Measurements from ENCODE around the gene OR52E6.

The OR52E6 gene

GRCh38 chr11:5807580-5807979 lies 34.1 kb downstream of the OR52E6 start:
- no peaks in the 10 kb centered on the region for H3K27me3 ChIP-seq (ENCODE audit: insufficient read depth, low read length)
- no peak overlapping the region for H2BK120ac ChIP-seq (ENCODE audit: insufficient read depth, low read length, poor library complexity)
- no peak overlapping the region for H3K9ac ChIP-seq (ENCODE audit: low read length)
- H3K18ac ChIP-seq (ENCODE audit: low read length) = no peak overlapping the region
- H2AFZ ChIP-seq (ENCODE audit: insufficient read depth, low read length, poor library complexity) = no peak overlapping the region
- no peak overlapping the region for H2BK12ac ChIP-seq (ENCODE audit: low read length)
- H3K4me2 ChIP-seq (ENCODE audit: low read length) = no peak overlapping the region
- no peak overlapping the region for H3K23ac ChIP-seq (ENCODE audit: low read length)
- no peak for DNase-seq
- H4K12ac ChIP-seq (ENCODE audit: low read depth, low read length) = no peak overlapping the region
- H3K14ac ChIP-seq (ENCODE audit: low read length) = no peak overlapping the region
- H3K4ac ChIP-seq (ENCODE audit: low read depth, low read length) = no peak overlapping the region
- H3K36me3 ChIP-seq (ENCODE audit: control insufficient read depth in 1 of 2, insufficient read depth in 2 of 2, low read length in 2 of 2) = no peaks in the 10 kb centered on the region
- WGBS (ENCODE audit: extremely low coverage, insufficient coverage, insufficient read length) = no CpG with 5 or more reads among the region's 10 CpGs
- H3K27ac ChIP-seq (ENCODE audit: low read depth, low read length) = no peak overlapping the region
- no peak overlapping the region for H4K8ac ChIP-seq (ENCODE audit: low read depth, low read length)
- no peaks in the 10 kb centered on the region for H3K79me1 ChIP-seq (ENCODE audit: low read length)
- H2BK5ac ChIP-seq (ENCODE audit: low read depth, low read length, poor library complexity) = no peak overlapping the region
- peaks cover 0 to 2% of the 10 kb centered on the region in 2 experiments for H3K4me1 ChIP-seq (ENCODE audit: control insufficient read depth in 1 of 2, insufficient read depth in 2 of 2, low read length in 2 of 2)
- no peak overlapping the region for H2AK5ac ChIP-seq (ENCODE audit: low read length)
- H3K79me2 ChIP-seq (ENCODE audit: control insufficient read depth, insufficient read depth, low read length, poor library complexity) = no peaks in the 10 kb centered on the region
- H3K4me3 ChIP-seq (ENCODE audit: low read depth, low read length) = no peak overlapping the region
- peaks cover 2% of the 10 kb centered on the region for H3K9me3 ChIP-seq (ENCODE audit: insufficient read depth, low read depth, low read length)
- H4K91ac ChIP-seq (ENCODE audit: low read depth, low read length) = no peak overlapping the region

- no peaks in the 10 kb centered on the region for H3K27me3 ChIP-seq (ENCODE audit: insufficient read depth, low read length)
- no peak overlapping the region for H4K91ac ChIP-seq (ENCODE audit: low read depth, low read length)
- no peak overlapping the region for H2AFZ ChIP-seq (ENCODE audit: insufficient read depth, low read length, poor library complexity)
- no peak overlapping the region for H4K8ac ChIP-seq (ENCODE audit: low read depth, low read length)
- no peaks in the 10 kb centered on the region for H3K79me1 ChIP-seq (ENCODE audit: low read length)
- no peak overlapping the region for H4K12ac ChIP-seq (ENCODE audit: low read depth, low read length)
- H3K79me2 ChIP-seq (ENCODE audit: control insufficient read depth, insufficient read depth, low read length, poor library complexity) = no peaks in the 10 kb centered on the region
- H3K4me3 ChIP-seq (ENCODE audit: low read depth, low read length) = no peak overlapping the region
- no peak for DNase-seq
- no peak overlapping the region for H3K4me2 ChIP-seq (ENCODE audit: low read length)
- no peak overlapping the region for H3K18ac ChIP-seq (ENCODE audit: low read length)
- no CpG with 5 or more reads among the region's 5 CpGs for WGBS (ENCODE audit: extremely low coverage, insufficient coverage, insufficient read length)
- no peak overlapping the region for H2BK120ac ChIP-seq (ENCODE audit: insufficient read depth, low read length, poor library complexity)
- H3K23ac ChIP-seq (ENCODE audit: low read length) = no peak overlapping the region
- H3K4ac ChIP-seq (ENCODE audit: low read depth, low read length) = no peak overlapping the region
- H3K27ac ChIP-seq (ENCODE audit: low read depth, low read length) = no peak overlapping the region
- no peak overlapping the region for H2BK12ac ChIP-seq (ENCODE audit: low read length)
- H3K14ac ChIP-seq (ENCODE audit: low read length) = no peak overlapping the region
- no peaks in the 10 kb centered on the region for H3K36me3 ChIP-seq (ENCODE audit: control insufficient read depth in 1 of 2, insufficient read depth in 2 of 2, low read length in 2 of 2)
- H3K4me1 ChIP-seq (ENCODE audit: control insufficient read depth in 1 of 2, insufficient read depth in 2 of 2, low read length in 2 of 2) = no peaks in the 10 kb centered on the region
- H2BK5ac ChIP-seq (ENCODE audit: low read depth, low read length, poor library complexity) = no peak overlapping the region
- H3K9me3 ChIP-seq (ENCODE audit: insufficient read depth, low read depth, low read length) = peaks cover 2% of the 10 kb centered on the region
- H3K9ac ChIP-seq (ENCODE audit: low read length) = no peak overlapping the region
- no peak overlapping the region for H2AK5ac ChIP-seq (ENCODE audit: low read length)
Observed at GRCh38 chr11:5803982-5804381, 37.7 kb downstream of the OR52E6 start.

GRCh38 chr11:5796541-5796940 lies 45.2 kb downstream of the OR52E6 start:
- H2AFZ ChIP-seq (ENCODE audit: insufficient read depth, low read length, poor library complexity) = no peak overlapping the region
- H4K8ac ChIP-seq (ENCODE audit: low read depth, low read length) = no peak overlapping the region
- H3K9me3 ChIP-seq (ENCODE audit: insufficient read depth, low read depth, low read length) = no peaks in the 10 kb centered on the region
- H4K91ac ChIP-seq (ENCODE audit: low read depth, low read length) = no peak overlapping the region
- no peak overlapping the region for H3K18ac ChIP-seq (ENCODE audit: low read length)
- H3K4me2 ChIP-seq (ENCODE audit: low read length) = no peak overlapping the region
- H3K9ac ChIP-seq (ENCODE audit: low read length) = no peak overlapping the region
- H3K4me3 ChIP-seq (ENCODE audit: low read depth, low read length) = no peak overlapping the region
- no peak overlapping the region for H4K12ac ChIP-seq (ENCODE audit: low read depth, low read length)
- no peak for DNase-seq
- no peak overlapping the region for H2BK5ac ChIP-seq (ENCODE audit: low read depth, low read length, poor library complexity)
- H3K36me3 ChIP-seq (ENCODE audit: control insufficient read depth in 1 of 2, insufficient read depth in 2 of 2, low read length in 2 of 2) = no peaks in the 10 kb centered on the region
- no peak overlapping the region for H3K23ac ChIP-seq (ENCODE audit: low read length)
- no peak overlapping the region for H3K4ac ChIP-seq (ENCODE audit: low read depth, low read length)
- no CpG with 5 or more reads among the region's 6 CpGs for WGBS (ENCODE audit: extremely low coverage, insufficient coverage, insufficient read length)
- no peaks in the 10 kb centered on the region for H3K79me2 ChIP-seq (ENCODE audit: control insufficient read depth, insufficient read depth, low read length, poor library complexity)
- no peak overlapping the region for H2AK5ac ChIP-seq (ENCODE audit: low read length)
- H3K4me1 ChIP-seq (ENCODE audit: control insufficient read depth in 1 of 2, insufficient read depth in 2 of 2, low read length in 2 of 2) = no peaks in the 10 kb centered on the region
- H2BK120ac ChIP-seq (ENCODE audit: insufficient read depth, low read length, poor library complexity) = no peak overlapping the region
- H3K79me1 ChIP-seq (ENCODE audit: low read length) = no peaks in the 10 kb centered on the region
- no peak overlapping the region for H2BK12ac ChIP-seq (ENCODE audit: low read length)
- H3K27me3 ChIP-seq (ENCODE audit: insufficient read depth, low read length) = no peaks in the 10 kb centered on the region
- H3K14ac ChIP-seq (ENCODE audit: low read length) = no peak overlapping the region
- no peak overlapping the region for H3K27ac ChIP-seq (ENCODE audit: low read depth, low read length)

GRCh38 chr11:5791165-5791564 lies 50.5 kb downstream of the OR52E6 start, which contains the start of gene OR52N1:
TSS of gene OR52N1 (minus strand) at chr11:5791265. CDS start at chr11:5788816, 2,449 bp downstream.
- Histone ChIP-seq H3K27ac (ENCODE audit: low read depth, low read length) (no peak within 1 kb of the TSS), H4K12ac (ENCODE audit: low read depth, low read length) (no peak within 1 kb of the TSS), H3K23ac (ENCODE audit: low read length) (no peak within 1 kb of the TSS), H3K4ac (ENCODE audit: low read depth, low read length) (no peak within 1 kb of the TSS), H3K4me3 (ENCODE audit: low read depth, low read length) (no peak within 1 kb of the TSS), H4K91ac (ENCODE audit: low read depth, low read length) (no peak within 1 kb of the TSS), H4K8ac (ENCODE audit: low read depth, low read length) (no peak within 1 kb of the TSS), H2BK12ac (ENCODE audit: low read length) (no peak within 1 kb of the TSS), H3K4me2 (ENCODE audit: low read length) (no peak within 1 kb of the TSS), H3K27me3 (ENCODE audit: insufficient read depth, low read length) (no peaks in the 10 kb centered on the region), H2BK5ac (ENCODE audit: low read depth, low read length, poor library complexity) (no peak within 1 kb of the TSS), H3K14ac (ENCODE audit: low read length) (no peak within 1 kb of the TSS), H3K4me1 (ENCODE audit: control insufficient read depth in 1 of 2, insufficient read depth in 2 of 2, low read length in 2 of 2) (no peaks in the 10 kb centered on the region), H3K9me3 (ENCODE audit: insufficient read depth, low read depth, low read length) (no peaks in the 10 kb centered on the region), H3K36me3 (ENCODE audit: control insufficient read depth in 1 of 2, insufficient read depth in 2 of 2, low read length in 2 of 2) (no peaks in the 10 kb centered on the region), H2AK5ac (ENCODE audit: low read length) (no peak within 1 kb of the TSS), H3K79me1 (ENCODE audit: low read length) (no peaks in the 10 kb centered on the region), H2BK120ac (ENCODE audit: insufficient read depth, low read length, poor library complexity) (no peak within 1 kb of the TSS), H3K79me2 (ENCODE audit: control insufficient read depth, insufficient read depth, low read length, poor library complexity) (no peaks in the 10 kb centered on the region), H3K9ac (ENCODE audit: low read length) (no peak within 1 kb of the TSS), H2AFZ (ENCODE audit: insufficient read depth, low read length, poor library complexity) (no peak within 1 kb of the TSS), H3K18ac (ENCODE audit: low read length) (no peak within 1 kb of the TSS)
- no CpG with 5 or more reads among the region's 3 CpGs for WGBS (ENCODE audit: extremely low coverage, insufficient coverage, insufficient read length)
- no peak for DNase-seq

Data from trophoblast cell (in vitro differentiated cells and primary cell).